NCI-H2081 (cell line): ENCODE measurements around the gene METTL24.
"Not testable (repeated sequence)": the region's sequence is repeated elsewhere in the genome, so short reads cannot be mapped to it uniquely, and the experiment has no call there.

ENCODE experiments used
- DNase-seq, 2 experiments: peaks; one replicate each; lab custom pipeline; 2025; lab: John Stamatoyannopoulos, UW

The METTL24 gene

DNA sequence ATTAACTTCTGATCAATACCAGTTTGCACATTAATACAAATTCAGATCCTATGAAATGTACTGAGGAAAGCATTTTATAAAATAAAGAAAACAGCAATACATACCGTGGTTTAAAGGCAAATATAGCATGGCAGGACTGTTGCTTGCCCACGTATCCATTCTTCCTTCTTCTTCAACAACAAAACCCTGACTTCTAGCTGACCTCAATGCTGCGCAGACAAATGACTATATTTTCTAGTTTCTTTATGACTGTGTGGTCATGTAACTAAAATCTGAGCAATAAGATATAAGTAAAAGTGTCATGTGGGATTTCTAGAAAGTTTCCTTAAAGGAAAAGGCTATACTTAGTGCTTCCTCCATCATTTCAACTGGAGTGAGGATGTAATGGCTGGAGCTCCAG lies 92.9 kb downstream of the METTL24 start:
- DNase-seq = no peak

DNA sequence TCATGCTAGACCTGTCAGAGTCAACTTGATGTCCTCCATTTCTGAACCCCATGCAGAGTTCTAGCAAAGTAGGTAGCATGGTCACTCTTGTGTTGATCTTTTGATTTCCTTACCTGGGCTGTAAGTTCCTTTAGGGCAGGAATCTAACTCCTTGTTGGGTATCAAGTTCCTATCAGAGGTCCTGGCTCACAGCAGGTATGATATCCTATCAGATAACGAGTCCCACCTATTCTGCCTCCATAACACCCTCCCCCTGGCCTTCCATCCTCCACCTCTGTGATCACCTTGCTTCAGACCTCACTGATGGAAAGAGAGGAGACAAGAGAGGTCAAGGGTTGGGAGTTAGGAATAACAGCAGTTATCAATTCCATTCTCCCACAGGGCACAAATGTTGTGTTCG lies 101.8 kb downstream of the METTL24 start:
- DNase-seq = no peak

DNA sequence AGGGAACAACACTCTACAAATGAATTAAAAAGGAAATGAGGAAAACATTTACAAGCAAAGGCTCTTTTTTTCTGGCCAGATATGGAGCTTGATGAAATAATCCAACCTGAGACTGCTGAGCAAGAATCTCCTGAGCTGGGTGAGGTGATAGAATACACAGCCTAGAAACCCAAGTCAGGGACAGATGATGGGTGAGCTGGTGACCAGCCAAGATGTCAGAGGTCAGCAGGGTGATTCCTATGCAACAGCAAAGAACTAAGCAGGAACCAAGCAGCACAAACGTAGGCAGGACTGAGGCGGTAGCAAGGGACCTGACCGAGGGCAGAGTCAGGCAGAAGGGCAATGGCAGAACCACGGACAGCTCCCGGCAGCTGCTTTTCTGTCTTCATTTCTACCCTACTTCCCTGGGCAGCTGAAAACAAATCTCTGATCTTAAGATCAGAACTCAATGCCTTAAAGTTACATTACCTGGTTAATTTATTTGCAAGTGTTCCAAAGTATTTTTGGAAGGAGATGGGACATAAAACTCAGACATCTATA lies 102.9 kb downstream of the METTL24 start:
- no peak for DNase-seq

DNA sequence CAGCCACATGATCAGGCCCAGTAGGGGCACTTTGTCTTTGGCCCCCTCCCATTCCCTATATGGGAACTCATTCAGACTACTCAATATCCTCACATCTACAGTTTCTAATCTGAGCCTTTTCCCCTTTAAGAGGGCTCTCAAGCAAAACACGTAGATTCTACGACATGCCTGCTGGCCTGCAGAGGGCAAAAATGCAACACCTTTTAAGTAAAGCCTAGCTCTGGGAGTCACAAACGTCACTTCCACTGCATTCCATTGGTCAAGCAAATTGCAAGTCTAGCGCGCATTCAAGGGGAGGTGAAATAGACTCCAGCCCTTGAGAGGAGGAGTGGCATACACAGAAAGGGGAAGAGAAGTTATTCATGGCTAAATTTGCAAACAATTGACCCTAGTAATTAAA lies 107.3 kb downstream of the METTL24 start:
- no peak for DNase-seq

DNA sequence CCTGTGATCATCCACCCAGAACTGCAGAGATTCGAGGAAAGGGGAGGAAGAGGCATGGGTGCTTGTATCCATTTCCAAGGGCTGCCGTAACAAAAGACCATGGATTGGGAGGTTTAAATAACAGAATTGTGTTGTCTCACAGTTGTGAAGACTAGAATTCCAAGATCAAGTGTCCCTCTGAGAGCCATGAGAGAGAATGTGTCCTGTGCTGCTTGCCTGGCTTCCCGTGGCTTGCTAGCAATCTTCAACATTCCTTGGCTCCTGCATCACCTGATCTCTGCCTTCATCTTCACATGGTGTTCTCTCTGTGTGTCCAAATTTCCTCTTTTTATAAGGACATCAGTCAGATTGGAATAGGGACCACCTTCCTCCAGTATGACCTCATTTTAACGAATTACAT lies 108.1 kb downstream of the METTL24 start:
- DNase-seq = no peak

DNA sequence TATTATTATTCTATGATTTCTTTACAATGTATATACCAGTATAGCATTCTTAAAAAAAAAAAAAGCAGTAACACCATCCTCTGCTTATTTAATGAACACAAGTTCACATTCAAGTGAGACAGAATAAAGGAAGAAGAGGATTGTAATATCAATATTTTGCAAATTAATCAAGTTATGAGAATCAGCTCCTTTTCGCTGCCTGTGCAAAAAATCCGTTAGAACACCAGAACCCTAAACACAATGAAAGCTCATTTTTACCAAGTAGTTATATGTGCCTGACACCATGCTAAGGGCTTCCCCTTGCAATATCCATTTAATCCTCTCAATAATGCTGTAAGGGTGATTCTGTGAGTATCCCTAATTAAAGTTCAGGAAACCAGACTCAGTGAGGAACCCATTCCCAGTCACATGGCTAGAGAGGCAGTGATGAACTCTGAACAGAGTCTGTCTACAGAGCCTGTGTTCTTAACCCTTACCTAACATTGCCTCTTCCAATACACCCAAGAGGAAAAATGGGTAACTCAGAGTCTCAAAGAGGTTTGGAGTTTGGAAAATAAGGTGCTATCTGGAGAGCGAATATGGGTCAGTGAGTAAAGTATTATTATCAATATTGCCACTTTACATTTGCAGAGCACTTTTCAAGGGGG lies 111.1 kb downstream of the METTL24 start:
- no peak for DNase-seq

DNA sequence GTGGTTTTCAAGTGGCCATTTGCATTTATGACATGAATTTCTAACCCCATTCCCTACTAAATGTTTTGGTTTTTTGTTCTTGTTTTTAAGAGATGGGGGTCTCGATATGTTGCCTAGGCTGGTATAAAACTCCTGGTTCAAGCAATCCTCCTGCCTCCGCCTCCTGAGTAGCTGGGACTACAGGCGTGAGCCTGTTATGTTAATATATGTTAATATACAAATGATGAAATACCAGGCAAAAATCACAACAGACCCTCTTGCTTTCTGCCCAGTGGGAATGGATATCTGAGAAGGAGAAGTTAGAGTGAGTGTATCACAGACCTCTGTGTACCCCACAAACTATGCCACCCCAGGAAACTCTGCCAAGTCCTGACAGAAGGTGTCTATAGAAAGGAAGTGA lies 111.8 kb downstream of the METTL24 start:
- no peak for DNase-seq

DNA sequence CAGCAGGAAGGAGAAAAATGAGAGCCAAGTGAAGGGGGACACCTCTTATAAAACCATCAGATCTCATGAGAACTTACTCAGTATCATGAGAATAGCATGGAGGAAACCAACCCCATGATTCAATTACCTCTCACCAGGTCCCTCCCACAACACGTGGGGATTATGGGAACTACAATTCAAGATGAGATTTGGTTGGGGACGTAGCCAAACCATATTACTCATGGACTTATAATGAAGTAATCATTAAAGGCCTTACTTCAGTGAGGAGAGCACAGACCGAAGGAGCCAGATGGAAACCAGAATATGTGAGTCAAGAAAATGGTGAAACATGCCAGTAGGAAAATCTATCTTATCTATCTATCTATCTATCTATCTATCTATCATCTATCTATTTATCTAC lies 113.5 kb downstream of the METTL24 start:
- not testable (repeated sequence) for DNase-seq

DNA sequence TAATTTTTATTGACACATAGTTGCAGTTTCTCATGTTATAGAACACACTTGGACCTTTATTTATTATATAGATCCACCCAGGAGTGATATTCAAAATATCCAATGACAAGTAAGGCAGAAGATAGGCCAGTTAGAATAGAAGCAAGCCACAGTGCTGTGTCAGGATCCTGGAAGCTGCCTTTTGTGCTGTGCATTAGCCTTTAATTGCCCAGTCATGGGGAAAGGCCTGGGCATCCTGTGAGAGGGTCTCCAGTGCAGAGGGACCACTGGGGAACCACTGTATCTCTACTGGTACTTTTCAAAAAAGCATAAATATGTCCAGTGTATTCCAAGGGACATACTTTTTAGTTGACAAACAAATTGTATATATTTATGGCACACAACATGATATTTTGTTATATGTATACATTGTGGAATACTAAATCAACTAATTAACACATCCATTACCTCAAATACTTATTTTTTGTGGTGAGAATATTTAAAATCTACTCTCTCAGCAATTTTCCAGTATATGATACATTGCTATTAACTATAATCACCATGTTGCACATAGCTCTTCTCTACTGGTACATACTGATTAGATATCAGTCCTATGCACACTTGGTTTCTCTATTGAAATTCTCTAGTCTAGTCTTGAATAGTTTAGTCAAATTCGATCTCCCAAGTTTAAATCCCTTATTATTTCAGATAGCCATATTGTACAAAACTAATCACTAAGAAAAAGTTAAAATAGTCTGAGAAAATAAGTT lies 118.4 kb downstream of the METTL24 start:
- DNase-seq = no peak

DNA sequence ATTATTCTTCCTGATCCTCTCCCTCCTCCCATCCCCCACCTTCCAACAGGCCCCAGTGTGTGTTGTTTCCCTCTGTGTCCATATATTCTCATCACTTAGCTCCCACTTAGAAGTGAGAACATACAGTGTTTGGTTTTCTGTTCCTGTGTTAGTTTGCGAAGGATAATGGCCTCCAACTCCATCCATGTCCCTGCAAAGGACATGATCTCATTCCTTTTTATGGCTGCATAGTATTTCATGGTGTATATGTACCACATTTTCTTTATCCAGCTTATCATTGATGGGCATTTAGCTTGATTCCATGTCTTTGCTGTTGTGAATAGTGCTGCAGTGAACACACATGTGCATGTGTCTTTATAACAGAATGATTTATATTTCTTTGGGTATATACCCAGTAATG lies 122.1 kb downstream of the METTL24 start:
- DNase-seq = not testable (repeated sequence)

DNA sequence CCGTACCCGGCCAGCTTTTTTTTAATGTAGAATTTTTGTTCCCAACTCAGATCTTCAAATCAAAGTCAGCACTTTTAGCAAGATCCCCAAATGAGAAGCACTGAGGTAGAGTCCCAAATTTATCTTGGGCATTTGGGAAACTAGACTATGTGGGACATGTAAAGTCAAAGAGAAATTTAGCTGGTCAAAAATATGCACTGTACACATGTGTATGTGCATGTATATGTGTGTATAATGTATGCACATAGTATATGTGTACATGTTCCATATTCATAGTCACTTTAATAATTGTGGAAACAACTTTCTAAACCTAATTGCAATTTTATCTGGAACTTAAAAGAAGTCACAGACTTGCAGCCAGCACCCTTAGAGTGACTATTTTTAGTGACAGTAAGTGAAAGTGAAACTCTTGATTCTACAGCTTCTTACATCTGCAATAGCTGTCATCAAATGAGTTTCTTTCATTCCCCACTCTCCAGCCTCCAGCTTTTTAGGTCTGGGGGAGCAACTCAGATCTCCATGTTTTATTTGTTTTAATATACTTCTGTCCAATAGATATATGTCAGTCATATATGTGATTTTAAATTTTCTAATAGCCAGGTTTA lies 124.3 kb downstream of the METTL24 start:
- DNase-seq = no peak

DNA sequence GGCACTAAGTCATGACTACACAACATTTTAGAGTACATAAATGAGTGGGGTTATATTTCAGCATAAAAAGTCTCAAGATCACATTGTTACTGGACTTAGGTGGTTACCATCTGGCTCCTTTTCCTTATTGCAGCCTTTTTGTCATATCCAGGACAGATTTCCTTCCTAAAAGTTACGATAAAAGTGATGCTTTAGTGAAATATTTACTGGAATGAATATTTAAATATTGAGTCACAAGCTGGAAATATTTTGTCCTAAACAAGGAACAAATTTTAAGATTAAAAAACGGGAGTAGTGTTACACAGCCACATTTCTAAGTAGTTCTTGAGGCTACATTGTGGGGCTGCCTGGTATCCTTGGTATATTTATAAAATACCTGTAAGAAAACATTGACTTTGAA lies 125.7 kb downstream of the METTL24 start:
- DNase-seq = no peak

DNA sequence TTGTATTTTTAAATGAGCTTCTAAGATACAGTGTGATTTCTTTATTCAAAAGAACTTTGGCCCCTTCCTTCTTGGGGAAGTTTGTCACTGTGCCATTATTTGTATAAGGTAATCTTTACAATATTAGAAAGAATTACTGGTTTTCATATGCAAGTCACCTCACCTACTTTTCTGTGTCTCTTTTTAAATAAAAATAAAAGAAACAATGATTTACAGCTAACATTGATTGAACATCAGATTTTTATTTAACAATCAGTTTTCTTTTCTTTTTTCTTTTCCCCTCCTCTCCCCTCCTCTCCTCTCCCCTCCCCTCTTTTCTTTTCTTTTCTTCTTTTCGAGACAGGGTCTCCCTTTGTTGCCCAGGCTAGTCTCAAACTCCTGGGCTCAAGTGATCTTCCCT lies 131.9 kb downstream of the METTL24 start:
- DNase-seq = no peak

DNA sequence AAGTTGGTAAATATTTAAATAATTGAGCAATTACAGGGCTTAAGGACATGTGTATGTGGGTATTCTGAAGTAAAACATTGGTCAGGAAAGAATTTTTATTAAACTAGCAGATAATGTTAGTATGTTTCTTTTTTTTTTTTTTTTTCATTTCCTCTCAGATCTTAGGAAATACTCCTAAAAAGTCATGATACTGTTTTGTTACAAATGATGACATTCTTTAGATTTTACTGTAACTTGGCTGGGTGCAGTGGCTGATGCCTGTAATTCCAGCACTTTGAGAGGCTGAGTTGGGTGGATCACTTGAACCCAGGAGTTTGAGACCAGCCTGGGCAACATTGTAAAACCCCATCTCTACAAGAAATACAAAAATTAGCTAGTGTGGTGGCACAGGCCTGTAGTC lies 136.4 kb downstream of the METTL24 start:
- DNase-seq = no peak

DNA sequence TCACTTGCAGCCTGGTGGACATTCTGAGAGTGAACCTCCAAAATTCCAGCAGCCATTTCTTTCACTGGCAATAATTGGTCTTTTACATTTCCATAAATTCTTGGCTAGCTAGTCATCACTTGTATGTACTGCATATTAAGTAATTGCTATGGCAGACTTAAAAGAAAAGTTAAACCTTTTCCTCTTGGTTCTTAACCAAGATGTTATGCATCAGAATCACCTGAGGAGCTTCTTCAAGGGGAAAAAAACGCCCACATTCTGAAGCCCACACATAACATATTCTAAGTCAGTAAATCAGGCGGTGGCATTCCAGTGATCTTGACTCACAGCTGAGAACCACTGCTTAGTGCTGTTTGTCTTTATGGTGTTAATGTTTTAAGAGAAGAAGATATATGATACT lies 140.9 kb downstream of the METTL24 start:
- DNase-seq = no peak

DNA sequence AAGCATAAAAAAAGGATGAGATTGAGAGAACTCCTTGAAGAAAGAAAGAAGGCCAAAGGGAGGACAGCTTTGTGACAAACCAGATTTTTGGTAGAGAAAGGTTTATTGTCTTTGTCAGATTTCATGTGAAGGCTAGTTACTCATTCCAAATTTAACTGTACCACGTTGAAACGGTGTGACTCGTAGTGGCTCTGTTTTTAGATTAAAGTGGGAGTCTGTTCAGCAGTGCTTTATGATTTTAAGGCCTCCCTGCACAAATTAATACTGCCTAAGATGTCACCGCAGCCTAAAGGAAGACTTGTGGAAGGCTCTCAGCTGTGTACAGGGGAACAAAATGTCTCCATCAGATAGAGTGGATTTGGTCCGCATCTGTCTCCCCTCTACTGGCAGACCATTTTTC lies 142.0 kb downstream of the METTL24 start:
- DNase-seq = no peak

DNA sequence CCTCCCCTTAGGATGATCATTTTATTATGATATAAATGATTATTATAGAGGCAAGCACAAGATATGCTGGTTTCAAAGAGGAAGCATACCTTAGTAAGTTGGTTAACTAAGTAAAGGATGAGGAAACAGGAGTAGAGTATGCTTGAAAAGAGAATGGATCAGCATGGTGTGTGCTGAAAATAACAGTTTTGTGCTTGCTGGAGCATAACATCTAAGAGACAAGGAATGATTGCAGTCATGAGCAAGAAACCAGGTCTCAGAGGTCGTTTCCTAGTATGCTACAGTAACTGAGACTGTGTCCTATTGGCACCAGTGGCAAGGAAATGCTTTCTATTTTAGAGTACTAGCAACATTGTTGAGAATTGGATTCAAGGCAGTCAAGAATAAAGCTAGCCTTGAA lies 143.8 kb downstream of the METTL24 start:
- DNase-seq = no peak

DNA sequence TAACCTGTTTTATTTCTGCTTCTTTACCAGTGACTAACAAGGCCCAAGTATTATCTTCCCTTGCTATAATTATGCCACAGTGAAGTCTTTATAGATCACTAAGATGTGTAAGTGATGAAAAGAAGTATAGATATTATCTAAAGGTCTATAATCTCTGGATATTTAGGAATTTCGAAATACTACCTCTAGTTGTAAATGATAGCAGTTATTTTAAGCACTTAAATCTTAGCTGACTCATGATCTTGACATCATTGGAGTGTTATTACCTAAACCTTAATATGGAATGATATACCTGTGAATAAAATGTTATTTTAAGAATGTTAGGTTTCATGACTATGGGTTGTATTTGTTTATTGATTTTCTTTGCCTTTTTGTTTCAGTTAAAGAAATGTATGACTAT lies 146.4 kb downstream of the METTL24 start:
- no peak for DNase-seq

DNA sequence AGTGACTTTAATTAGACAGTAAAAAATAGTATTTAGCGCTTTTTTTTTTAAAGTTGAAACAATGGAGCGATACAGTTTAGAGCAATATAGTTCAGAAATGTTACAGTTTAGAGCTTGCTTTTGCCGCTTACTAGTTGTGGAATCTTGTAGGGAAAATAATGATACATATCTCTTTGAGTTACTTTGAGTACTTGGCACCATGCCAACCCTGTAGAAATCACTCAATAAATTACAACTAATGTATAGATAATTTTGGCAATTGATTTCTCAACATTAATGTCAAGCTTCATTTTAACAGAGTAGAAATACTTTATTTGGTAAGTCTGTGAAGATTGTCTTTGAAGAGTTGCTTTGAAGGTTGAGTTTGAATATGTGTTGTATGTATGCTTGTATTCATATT lies 150.5 kb downstream of the METTL24 start:
- DNase-seq = no peak

DNA sequence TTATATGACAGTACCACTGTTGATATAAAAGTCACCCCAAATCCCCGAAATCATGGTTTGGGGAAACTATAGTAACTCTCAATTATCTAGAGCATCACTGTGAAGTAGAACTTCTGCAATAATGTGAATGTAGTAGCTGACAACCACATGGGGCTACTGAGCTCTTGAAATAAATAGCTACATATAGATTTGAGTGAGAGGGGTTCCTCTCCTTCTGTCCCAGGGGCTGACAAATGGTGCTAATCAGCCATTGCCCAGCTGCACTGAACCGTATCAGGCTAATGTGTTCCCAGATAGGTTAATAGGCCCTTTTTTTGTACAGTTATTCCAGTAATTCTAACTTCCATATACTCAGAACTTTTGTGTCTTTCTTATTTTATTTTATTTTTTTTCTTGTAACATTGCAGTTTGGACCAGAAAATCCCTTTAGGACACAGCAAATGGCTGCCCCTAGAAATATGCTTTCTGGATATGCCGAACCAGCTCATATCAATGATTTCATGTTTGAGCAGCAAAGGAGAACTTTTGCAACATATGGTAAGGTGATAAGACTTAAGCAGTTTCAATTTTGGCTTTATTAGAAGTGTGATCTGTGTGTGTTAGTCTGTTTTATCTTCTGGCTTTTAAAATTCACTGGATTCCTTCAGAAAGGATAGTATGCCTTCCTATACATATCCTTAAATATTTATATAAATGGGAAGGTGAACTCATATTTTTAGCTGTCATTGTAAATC lies 156.8 kb downstream of the METTL24 start:
- DNase-seq = no peak

DNA sequence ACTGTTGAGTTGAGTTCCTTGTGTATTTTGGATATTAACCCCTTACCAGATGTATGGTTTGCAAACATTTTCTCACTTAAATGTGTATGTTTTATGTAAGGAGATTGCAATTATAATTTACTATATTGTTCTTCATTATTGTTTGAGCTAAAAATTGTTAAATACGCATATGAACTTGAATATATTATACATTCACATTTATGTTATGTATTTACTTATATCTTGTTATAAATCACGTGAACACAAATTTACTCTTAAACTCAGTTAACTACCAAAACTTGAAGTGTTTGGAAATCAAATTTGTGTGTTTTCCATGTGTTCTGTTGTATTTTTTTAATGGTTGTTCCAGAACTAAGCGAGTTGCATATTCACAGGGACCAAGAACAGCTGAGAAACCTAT lies 159.6 kb downstream of the METTL24 start:
- DNase-seq = no peak

DNA sequence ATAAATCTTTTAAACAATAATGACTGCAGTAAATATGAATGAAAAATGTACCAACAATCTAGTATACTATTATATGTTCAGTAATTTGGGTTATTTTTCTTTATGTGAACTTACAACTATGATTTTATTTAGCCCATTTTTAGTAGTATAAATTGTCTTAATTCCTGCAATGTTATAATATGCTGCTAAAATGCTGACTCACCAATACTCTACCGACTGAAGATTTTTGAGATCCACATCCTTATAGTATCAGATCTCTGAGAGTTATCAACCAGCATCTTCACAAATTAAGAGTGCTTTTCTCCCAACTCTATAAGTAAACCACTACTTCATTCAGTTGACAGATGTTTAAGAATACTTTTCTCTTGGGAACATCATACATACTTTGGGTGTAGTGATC lies 161.3 kb downstream of the METTL24 start:
- DNase-seq = no peak

DNA sequence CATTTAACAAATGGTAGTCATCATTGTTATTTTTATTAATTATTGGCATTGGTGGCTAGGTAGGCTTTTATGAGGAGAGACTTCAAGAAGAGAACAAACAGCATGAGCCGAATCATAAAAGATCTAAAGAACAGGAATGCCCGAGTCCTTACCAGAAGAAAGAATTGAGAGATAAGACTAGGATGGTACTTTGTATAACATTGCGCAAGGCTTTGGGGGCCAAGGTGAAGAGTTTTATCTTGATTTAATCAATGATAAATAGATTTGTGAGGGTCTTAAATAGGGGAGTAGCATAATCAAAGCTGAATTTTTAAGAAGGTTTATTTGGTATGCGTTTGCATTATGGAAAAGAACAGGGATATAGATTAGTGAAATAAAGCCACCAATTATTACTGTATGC lies 162.5 kb downstream of the METTL24 start:
- DNase-seq = no peak
